ENCODE measurements around the gene TMBIM1.

Gene TMBIM1

GRCh38 chr2:218290316-218291261, 1.7 kb downstream of the TMBIM1 start:
- H3K27ac ChIP-seq, result peak overlapping the region; percentile 94
- no peak for TF ChIP-seq ZFX (IDR thresholded peaks at IDR 0.05; ENCODE audit: borderline replicate concordance)

DNA sequence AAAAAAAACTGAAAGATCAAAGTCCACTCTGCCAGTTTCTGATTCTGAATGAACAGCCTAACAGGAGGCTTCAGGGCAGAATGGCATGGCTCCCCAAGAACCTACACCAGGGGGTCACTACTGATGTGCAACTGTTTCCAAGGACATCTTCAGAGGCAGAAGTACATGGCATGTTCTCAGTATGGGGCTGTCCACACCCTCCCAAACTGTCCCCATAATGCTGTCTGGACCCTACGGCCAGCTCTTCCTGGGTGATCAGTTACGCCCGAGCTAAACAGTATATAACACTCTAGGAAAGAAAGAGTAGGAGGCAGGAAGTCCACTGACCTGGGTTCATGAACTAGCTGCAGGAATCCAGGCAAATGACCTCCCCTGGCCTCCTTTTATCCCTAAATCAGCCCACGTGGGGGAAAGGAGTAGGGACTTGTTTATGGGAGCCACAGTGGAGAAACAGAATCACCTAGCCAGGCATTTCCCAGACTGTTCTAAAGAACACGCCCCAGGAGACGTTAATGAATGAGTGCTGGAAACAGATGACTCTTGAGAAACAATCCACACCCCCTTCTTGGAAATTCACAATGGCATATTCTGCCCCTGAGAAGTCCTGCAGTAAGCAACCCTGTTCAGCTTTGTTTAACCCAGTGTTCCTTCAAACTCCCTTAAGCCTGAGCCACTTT, 2.5 kb downstream of the TMBIM1 start:
- TF ChIP-seq, protein P1, sequence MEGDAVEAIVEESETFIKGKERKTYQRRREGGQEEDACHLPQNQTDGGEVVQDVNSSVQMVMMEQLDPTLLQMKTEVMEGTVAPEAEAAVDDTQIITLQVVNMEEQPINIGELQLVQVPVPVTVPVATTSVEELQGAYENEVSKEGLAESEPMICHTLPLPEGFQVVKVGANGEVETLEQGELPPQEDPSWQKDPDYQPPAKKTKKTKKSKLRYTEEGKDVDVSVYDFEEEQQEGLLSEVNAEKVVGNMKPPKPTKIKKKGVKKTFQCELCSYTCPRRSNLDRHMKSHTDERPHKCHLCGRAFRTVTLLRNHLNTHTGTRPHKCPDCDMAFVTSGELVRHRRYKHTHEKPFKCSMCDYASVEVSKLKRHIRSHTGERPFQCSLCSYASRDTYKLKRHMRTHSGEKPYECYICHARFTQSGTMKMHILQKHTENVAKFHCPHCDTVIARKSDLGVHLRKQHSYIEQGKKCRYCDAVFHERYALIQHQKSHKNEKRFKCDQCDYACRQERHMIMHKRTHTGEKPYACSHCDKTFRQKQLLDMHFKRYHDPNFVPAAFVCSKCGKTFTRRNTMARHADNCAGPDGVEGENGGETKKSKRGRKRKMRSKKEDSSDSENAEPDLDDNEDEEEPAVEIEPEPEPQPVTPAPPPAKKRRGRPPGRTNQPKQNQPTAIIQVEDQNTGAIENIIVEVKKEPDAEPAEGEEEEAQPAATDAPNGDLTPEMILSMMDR (IDR thresholded peaks at IDR 0.05), result no peak
- TF ChIP-seq ZFX (IDR thresholded peaks at IDR 0.05; ENCODE audit: borderline replicate concordance), result no peak
- H3K27ac ChIP-seq, result peak overlapping the region; percentile 94

GRCh38 chr2:218286570-218287459, 5.5 kb downstream of the TMBIM1 start:
- no peak for TF ChIP-seq ZFX (IDR thresholded peaks at IDR 0.05; ENCODE audit: borderline replicate concordance)
- H3K27ac ChIP-seq, result peak overlapping the region; percentile 94

- TF ChIP-seq, protein P1 (IDR thresholded peaks at IDR 0.05), result no peak
- TF ChIP-seq ZFX (IDR thresholded peaks at IDR 0.05; ENCODE audit: borderline replicate concordance), result no peak
- H3K27ac ChIP-seq, result peak overlapping the region; percentile 94
These were observed 6.7 kb downstream of the TMBIM1 start for GRCh38 chr2:218285604-218286003.

GRCh38 chr2:218284106-218284811, 8.0 kb downstream of the TMBIM1 start:
- H3K27ac ChIP-seq, result no peak overlapping the region
- TF ChIP-seq, protein P1 (IDR thresholded peaks at IDR 0.05), result no peak
- no peak for TF ChIP-seq ZFX (IDR thresholded peaks at IDR 0.05; ENCODE audit: borderline replicate concordance)

GRCh38 chr2:218282173-218282991, 9.9 kb downstream of the TMBIM1 start:
- peak overlapping the region; percentile 35 for H3K27ac ChIP-seq
- TF ChIP-seq, protein P1 (IDR thresholded peaks at IDR 0.05), result no peak
- no peak for TF ChIP-seq ZFX (IDR thresholded peaks at IDR 0.05; ENCODE audit: borderline replicate concordance)

- no peak for TF ChIP-seq ZFX (IDR thresholded peaks at IDR 0.05; ENCODE audit: borderline replicate concordance)
- TF ChIP-seq, protein P1 (IDR thresholded peaks at IDR 0.05), result no peak
- H3K27ac ChIP-seq, result peak overlapping the region; percentile 35; the same call in 1 of the 2 replicates
These were observed 10.9 kb downstream of the TMBIM1 start for GRCh38 chr2:218281449-218281848.

Data from 22Rv1 (cell line).